Fibroblast of skin of right biceps (primary cell): ENCODE results near the gene MYO7B.

Experiments used
- DNase-seq: peaks from one replicate; pipeline ENCODE4 v3.0.0-alpha.2; 2013

The MYO7B gene

DNA sequence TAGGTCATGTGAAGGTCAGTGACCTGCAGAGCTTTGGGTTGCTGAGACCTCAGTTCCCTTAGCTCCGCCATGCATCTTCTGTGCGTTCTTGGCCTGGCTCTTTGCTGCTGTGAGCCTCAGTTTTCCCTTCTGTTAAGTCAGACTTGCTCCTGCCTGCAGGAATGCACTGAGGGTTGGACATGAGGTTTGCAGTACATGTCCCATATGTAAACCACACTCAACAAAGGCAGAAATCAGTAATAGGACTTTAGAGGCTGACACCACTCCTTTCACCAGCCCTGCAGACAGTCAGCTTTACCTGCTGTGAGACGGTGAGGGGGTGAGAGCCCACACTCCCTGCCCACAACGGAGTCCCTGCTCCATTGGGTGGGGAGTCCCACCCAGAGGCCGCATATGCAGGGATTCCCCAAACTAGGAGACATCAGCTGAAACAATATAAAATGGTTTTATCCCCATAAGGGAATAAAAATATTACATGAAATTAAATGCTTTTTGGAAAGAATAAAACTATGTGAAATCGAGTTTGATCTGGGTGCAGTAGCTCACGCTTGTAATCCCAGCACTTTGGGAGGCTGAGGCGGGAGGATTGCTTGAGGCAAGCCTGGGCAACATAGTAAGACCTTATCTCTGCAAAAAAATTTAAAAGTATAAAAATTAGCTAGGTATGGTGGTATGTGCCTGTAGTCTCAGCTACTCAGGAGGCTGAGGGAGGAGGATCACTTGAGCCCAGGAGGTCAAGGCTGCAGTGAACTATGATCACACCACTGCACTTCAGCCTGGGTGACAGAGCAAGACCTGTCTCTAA lies 55.1 kb downstream of the MYO7B start:
- DNase-seq: no peak

DNA sequence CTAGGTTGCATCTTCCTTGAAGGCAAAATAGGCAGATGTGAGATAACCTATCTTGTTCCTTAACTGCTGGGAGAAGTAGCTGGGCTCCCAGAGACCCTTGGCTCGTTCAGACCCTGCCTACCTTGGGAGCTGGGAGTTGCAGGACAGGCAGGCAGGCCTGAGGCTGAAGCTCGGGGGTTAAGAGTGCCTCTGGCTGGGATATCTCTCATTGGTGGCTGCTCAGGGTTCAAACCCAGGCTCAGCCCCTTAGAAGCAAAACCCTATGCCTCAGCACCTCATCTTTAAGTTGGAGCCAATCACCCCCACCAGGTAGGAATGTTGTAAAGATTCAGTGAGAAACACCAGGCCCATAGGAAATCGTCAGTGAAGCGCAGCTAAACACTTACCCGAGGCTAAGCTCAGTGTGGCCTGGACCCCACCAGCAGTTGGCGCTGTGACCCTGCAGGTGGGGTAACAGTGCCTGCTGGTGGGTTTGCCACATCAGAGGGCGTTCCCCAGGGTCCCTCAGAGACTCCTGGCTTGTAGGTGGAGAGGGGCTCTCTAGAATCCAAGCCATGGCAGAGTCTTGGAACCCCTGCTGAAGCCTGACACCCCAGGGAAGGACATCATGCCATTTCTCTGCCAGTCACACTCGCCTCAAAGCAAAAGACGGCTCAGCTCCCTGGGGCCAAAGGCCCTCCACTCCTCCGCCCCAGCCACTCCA lies 55.9 kb downstream of the MYO7B start:
- peak; percentile 62 for DNase-seq

DNA sequence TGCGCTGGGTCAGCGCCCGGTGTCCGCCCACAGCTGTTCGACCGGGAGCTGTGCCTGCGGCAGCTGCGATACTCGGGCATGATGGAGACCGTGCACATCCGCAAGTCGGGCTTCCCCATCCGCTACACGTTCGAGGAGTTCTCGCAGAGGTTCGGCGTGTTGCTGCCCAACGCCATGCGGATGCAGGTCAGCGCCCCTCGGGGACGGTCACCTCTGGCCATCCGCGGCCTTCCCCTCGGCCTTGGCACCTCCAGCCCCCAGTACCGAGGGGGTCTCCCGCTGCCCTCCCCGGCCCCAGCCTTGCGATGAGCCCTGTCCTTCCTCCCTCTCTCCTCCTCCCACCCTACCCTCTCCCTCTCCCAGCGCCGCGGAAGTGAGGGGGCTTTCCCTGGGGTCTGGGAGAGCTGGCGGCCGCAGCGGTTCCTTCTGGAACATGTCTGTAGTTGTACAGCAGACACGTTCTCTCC lies 57.3 kb downstream of the MYO7B start:
- no peak for DNase-seq

DNA sequence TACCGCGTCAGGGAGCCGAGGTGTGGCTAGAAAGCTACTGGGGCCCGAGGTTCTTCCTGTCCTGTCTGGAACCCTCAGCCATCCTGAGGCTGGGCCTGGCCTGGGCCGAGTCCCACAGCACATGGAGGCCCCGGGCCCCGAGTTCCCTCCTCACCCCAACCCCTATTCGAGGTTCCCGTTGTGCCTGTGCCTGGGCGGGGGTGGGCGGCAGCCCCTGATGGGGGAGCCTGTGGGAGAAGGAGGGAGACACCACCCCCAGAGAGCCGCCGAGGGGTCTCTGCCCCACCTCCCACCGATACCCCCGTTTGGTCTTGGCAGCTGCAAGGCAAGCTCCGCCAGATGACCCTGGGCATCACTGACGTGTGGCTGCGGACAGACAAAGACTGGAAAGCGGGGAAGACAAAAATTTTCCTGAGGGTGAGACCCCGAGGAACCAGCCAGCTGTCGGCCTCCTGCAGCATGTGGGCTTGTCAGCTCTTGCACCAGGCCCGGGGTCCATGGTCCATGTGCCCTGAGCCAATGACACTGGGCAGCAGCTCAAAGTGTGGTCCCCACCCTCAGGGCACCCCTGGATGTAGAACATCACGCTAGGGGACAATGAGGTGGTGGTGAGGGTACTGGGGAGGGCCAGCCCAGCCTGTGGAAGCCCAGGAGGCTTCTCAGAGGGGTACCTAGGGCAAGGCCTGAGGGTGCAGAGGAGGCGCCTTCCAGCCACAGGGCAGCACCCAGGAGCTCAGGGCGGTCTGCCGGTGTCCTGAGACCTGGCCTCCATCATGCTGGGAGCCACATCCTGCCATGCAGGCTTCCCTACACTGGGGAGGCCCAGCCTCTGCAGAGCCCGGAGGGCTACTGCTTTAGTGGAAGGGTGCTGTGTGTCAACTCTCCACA lies 58.0 kb downstream of the MYO7B start:
- no peak for DNase-seq

DNA sequence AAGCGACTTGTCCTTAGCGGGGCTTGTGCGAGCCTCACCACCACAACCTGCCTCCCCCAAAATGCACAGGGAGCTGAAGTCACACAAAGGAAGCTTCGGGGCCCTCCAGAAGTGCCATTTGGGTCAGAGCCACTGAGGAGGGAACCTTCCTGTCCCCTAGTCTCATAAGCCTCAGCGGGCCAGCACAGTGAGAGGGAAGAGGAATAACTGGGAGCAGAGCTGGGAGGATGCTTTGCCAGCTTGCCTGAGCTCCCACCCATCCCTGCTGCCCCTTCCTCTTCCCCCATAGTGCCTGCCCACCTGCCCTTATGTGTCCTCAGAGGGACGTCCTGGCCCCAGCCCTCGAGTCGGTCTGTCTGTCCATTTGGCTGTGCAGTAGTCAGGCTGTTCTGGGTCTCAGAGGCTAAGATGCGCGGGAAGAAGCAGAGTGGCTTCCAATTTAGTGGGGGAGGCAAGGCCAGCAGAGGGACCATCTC lies 58.7 kb downstream of the MYO7B start:
- DNase-seq: no peak

DNA sequence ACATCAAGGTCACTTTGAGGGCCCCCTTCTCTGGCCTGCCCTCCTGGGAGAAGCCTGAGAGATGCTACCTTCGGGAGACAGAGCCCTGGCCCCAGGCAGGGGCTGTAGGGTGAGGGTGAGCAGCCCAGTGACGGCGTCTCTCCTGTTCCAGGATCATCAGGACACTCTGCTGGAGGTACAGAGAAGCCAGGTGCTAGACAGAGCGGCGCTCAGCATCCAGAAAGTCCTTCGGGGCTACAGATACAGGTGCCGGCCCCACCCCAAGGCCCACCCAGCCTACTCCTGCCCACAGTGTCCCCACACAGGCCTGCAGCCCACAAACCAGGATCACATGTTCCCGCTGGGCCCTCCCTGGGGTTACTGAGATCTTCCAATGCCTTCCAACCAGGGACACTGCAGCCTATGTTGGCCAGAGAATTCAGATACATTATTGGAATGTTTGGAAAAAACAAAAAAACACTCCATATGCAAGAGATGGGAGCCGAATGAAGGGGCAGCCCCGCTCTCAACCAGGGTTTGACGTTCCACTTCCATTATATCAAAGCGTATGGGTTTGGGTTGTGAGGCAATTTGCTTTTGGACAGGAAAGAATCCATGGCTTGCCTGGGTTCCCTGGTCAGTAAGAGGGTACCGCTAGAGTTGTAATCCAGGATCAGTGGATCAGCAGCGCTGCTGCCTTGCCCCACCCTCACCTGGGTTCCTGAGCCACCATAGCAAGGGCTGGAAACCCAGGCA lies 61.0 kb downstream of the MYO7B start:
- no peak for DNase-seq

DNA sequence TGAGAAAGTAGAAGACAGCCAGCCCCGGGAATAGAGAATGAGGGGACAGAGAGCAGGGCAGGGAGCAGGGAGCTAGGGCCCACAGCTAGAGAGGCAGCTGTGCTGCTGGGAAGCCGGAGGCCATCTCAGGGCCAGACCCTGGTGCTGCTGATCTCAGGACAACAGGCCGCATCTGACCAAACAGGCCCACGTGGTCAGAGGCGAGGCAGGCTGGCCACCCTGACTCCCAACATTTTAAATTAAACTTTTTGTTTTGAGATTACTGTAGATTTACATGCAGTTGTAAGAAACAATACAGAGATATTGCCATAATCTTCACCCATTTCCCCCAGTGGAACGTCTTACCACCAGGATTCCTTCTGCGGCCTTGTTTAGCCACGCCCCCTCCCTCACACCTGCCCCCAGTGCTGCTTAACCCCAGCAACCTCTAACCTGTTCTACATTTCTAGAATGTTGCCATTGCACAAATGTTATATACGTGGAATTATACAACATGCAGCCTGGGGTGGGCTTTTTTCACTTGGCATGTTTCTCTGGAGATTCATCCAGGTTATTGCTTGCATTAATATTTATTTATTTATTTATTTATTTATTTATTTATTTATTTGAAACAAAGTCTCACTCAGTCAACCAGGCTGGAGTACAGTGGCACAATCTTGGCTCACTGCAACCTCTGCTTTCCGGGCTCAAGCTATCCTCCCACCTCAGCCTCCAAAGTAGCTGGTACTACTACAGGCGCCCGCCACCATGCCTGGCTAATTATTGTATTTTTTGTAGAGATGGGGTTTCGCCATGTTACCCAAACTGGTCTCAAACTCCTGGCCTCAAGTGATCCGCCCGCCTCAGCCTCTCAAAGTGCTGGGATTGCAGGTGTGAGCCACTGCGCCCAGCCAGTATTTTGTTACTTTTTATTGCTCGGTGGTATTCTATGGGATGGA lies 61.8 kb downstream of the MYO7B start:
- no peak for DNase-seq

DNA sequence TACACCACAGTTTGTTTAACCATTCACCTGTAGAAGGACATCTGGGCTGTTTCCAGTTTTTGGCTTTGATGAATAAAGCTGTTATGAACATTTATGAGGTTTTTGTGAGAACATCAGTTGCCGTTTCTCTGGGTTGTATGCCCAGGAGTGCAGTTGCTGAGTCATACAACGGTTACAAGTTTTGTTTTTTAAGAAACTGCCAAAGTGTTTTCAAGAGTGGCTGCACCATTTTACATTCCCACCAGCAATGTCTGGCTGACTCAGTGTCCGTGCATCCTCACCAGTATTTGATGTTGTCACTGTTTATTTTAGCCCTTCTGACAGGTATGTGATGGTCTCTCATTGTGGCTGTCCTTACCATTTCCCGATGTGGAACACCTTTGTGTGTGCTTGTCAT lies 62.5 kb downstream of the MYO7B start:
- peak; percentile 54 for DNase-seq

DNA sequence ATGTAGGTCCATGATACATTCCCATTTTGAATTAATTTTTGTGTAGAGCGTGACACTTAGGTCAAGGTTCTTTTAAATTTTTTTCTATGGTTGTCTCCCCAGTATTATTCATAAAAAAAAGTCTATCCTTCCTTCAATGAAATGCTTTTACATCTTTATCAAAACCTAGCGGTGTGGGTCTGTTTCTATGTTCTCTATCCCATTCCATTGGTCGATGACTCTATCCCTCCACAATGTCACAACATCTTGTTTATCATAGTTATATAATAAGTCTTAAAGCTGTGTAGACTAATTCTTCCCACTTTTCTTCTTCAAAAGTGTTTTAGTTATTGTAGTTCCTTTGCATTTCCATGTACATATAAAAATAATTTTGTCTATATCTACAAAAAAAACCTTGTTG lies 63.2 kb downstream of the MYO7B start:
- peak; percentile 21 for DNase-seq

DNA sequence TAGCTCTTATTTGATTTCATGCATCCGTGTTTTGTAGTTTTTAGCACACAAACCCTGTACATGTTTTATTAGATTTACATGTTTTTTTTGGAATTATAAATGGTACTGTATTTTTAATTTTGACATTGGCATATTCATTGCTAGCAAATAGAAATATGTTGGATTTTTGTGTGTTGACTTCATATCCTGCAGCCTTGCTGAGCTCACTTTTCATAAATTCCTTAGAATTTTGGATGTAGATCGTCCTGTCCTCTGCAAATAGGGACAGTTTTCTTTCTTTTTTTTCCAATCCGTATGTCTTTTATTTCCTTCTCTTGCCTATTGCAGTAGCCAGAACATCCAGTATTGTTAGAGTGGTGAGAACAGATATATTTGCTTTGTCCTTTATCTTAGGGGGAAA lies 63.7 kb downstream of the MYO7B start:
- DNase-seq: peak; percentile 48

DNA sequence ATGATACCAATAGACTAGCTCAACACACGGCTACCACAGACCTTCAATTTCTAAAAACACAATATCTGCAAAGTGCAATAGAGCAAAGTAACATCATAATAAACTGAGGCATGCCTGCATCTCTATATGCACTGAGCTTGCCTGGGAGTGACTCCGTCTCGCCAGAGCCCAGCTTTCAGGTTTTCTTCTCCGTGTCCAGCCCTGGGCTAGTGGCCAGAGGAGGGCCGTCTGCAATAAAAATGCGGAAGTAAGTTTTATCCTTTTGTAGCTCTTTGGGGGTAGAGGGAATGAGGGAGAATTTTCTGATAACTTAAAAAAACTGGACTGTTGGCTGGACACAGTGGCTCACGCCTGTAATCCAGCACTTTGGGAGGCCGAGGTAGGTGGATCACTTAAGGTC lies 69.5 kb downstream of the MYO7B start:
- no peak for DNase-seq

DNA sequence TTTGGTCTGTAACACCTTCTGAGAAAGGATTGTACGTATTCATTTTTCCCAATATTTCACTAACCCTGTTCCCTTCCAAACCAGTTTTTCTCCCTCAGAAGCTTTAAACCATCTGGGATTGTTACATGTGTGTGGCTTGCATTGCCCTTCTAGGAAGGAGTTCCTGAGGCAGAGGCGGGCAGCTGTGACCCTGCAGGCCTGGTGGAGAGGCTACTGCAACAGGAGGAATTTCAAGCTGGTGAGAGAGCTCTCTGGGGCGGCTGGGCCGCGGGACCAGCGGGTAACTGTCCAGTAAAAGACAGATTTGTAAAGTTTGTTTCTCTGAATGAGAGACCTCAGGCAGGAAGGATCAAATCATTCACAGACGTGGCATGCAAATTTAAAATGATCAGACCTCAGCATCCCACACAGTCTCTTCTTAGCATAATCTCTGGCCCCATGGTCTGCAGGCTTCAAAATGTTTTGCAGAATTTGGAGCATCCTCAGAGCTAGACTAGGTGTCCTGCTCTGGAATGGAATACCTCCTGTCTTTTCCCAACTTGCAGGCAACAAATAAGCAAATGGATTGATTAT lies 70.3 kb downstream of the MYO7B start:
- no peak for DNase-seq

DNA sequence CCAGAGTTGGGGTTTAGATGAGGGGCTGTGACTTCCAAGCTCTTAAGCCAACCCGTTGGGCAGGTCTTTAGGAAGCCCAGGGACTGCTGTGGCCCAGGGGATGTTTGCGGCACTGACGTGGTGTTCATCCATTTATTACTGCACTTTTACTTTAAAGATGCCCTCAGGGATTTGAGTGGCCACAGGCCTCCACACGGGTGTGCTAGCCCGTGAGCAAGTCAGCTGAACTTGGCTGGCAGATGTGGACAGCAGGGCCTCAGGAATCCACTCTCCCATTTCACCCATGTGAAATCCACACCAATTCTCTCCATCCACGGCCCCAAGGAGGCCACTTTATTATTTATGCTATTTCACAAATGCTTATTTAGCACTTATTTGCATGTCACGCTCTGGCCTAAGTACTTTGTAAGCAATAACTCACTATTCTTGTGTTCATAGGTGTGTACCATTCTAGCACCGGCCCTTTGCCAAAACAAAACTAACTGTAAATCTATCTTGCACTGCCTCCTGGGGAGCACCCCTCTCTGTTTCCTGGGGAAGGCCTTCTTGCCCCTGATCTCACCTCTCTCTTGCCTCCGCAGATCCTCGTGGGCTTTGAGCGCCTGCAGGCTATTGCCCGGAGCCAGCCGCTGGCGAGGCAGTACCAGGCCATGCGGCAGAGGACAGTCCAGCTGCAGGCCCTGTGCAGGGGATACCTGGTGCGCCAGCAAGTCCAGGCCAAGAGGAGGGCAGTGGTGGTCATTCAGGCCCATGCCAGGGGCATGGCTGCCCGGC lies 71.3 kb downstream of the MYO7B start:
- no peak for DNase-seq

DNA sequence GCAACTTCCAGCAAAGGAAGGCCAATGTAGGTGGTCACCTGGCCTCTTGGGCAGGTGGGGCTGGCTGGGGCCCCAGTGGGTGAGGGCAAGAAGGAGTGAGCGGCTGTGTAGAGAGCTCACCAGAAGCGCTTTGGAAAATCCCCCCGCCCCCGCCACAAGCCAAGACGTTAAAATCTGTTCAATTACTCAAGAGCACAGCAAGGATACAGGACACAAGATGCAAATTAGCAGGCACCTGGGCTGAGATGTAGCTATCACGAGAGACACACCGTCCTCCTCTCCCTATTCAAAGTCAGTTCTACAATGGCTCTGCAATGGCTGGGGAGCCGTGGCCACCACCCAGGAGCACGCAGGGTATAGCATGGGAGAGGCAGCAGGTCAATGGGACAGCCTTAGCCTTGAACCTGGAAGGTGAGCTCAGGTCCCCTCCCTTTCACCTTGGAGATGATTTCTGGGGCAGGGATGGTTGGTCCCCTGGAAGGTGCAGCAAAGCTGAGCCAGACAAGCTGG lies 72.0 kb downstream of the MYO7B start:
- no peak for DNase-seq

DNA sequence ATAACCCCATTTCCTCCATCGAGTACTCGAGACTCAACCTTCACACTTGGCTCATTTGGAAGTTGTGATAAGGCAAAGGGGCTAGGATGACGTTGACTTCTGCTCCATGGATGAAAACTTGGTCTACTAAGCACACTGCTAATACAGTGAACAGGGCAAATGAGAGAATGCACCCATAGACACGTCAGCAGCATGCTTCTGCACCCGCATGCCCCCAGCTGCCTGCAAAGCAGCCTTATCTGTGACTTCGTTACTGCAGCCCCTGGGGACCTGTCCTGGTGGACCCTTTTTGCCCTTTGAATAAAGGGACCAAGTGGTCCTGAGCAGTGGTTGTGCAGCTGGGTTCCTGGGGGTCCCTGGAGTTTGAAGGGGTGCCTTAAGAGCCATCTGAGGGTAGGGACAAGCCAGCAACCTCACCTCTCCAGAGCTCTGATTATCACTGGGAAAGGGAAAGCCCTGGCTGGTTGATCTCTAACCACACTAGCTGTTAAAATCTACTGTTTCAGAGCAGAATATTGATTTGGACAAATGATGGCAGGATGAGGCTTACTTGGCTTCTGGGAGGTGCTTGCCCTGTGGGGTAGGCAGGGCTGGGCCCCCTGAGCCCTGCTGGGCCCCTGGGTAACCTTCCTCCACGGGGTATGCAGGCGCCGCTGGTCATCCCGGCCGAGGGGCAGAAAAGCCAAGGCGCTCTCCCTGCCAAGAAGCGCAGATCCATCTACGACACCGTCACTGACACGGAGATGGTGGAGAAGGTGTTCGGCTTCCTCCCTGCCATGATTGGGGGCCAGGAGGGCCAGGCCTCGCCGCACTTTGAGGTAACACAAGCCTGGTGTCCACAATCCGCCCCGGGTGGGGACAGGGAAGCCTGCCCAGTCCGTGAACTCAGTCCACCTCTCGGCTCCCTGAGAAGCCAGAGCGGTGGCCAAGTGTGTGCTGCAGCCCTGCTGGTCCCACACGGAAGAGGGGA lies 72.9 kb downstream of the MYO7B start:
- DNase-seq: no peak

DNA sequence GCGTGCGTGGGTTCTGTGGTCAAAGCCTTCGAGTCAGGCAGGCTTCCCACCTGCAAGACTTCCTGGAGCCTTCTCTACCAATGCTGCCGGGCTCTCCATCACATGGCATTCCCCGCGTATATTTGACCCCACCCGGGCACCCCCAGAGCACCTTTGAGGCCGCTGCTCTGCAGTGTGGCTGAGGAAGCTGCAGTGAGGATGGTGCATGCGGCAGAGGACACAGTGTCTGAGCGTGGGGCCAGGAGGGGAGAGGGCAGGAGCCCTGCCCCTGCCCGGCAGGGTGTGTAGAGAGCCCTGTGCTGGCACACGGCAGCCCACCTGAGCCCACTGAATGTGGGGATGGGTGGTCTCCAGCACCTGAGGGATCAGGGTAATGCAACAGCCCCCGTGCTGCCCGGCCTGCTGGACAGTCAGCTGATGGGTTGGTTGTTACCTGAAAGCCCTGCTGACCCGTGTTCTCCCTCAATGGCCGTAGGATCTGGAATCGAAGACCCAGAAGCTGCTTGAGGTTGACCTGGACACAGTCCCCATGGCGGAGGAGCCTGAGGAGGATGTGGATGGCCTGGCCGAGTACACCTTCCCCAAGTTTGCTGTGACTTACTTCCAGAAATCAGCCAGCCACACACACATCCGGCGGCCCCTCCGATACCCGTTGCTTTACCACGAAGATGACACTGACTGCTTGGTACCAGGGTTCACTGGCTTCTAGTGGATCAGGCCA lies 73.7 kb downstream of the MYO7B start:
- DNase-seq: no peak

DNA sequence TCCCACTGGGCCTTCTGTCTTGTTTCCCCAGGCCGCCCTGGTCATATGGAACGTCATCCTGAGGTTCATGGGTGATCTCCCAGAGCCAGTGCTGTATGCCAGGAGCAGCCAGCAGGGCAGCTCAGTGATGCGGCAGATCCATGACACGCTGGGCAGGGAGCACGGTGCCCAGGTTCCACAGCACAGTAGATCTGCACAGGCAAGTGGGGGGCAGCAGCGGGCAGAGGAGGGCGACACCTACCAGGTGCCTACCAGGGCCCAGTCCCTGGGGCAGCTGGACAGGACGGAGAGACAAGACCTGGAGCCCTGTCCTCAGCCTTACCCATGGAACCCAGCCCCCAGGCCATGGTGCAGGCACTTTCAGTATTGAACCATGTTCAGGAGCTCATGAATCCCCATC lies 74.3 kb downstream of the MYO7B start:
- DNase-seq: no peak

DNA sequence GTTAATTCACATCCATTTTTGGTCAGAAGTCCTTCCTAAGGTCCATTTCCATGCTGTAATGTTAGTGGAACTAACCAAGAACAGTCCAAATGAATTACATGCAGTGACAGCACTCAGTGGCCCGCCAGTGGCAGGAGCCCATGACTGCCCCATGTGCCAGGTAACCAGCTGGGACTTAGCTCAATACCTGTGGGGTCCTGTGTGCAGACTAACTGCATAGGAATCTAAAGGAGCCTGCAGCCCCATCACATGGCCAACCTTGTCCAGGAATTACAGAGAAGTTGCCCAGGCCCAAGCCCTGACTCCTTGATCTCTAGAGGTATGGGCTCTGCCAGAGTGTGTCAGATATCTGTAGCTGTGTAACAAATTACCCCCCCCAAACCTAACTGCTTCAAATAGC lies 75.1 kb downstream of the MYO7B start:
- no peak for DNase-seq
